ENCODE data around the gene CFAP210.

CFAP210 gene

DNA sequence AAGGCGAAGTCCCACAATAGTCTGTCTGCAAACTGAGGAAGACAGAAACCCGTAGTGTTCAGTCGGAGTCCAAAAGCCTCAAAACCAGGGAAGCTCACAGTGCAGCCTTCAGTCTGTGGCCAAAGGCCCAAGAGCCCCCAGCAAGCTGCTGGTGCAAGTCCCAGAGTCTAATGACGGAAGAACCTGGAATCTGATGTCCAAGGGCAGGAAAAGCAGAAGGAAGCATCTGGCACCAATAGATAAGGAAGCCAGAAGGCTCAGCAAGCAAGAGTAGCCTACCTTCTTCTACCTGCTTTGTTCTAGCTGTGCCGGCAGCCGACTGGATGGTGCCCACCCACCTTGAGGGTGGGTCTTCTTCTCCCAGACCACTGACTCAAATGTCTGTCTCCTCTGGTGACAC, 21.8 kb downstream of the CFAP210 start:
- DNase-seq (ENCODE audit: low read depth), result no peak

DNA sequence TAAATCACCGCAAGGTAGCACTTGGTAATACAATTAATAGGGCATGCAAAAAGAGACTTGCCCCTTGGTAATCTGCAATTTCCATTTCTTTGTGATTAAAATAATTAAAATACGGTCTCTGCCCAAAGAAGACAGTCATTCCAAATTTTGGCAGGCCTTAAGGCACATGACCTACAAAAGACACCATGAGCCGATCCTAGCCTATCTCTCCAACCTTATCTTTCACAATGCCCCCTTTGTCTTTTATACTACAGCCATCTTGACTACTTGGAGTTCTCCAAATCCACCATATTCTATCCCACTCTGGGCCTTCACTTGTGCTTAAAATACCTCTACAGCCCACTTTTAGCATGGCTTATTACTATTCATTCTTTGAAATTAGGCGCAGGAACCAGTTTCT, 23.3 kb downstream of the CFAP210 start:
- DNase-seq (ENCODE audit: low read depth), result no peak

DNA sequence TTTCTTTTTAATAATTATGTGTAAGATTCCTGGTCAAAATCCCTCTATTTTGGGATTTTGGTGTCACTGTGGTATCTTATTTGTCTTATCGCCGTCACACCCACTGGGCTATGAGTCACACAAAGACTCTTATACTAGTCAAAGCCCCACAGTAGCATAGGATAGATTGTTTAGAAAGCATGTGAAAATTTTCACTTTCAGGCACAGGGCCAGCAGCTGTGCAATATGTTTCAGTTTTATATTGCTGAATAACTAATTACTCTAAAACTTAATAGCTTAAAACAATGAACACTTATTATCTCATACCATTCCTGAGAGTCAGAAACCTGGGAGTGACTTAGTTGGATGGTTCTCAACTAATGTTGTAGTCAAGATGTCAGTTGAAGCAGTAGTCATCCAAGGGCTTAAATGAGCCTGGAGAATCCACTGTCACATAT, 24.0 kb downstream of the CFAP210 start:
- no peak for DNase-seq (ENCODE audit: low read depth)

DNA sequence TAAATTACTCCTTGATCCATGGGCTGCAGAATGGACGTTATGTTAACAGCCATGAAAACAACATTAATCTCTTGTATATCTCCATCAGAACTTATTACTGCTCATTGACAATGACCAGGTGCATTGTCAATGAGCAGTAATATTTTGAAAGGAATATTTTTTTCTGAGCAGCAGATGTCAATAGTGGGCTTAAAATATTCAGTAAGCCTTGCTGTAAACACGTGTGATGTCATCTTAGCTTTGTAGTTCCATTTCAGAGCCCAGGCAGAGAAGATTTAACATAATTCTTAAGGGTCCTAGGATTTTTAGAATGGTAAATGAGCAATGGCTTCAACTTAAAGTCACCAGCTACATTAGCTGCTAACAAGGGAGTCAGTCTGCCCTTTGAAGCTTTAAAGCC, 26.6 kb downstream of the CFAP210 start:
- no peak for DNase-seq (ENCODE audit: low read depth)

DNA sequence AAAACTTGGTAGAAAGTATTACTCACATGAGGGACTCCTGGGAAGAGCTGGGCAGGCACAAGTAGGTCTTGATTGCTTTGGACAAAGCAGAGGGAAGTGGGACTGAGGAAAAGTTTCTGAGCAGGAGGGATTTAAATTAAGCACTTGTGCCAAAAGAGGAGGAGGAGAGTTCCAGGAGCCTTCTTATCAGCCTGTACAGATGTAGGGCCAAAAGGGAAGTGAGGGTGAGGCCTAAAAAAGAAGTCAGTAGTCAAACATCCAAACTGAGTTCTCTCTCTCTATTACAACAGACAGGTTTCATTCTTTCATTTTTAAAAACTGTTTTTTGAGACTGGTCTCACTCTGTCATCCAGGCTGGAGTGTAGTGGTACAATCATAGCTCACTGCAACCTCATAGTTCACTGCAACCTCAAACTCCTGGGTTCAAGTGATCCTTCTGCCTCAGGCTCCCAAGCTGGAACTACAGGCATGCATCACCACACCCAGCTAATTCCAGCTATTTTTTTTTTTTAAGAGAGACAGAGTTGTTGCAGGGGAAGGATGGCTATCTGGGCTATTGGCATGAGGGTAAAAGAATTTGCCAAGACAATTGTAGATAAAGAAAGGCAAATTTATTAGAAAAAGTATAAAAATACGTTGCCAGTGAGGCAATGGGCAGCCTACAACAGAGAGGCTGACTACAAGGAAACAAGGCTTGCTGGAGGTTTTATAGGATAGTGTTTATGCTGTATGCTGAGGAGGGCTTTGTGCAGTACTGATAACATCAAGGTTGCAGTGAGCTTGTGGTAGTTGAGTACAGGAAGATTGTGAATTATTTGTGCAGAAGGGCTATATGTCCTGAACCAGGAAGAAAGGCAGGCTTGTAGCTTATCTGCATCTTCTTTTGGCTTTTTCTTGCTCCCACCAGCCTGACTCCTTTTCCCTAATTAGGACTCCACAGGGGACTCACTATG, 29.0 kb downstream of the CFAP210 start:
- DNase-seq (ENCODE audit: low read depth), result no peak

DNA sequence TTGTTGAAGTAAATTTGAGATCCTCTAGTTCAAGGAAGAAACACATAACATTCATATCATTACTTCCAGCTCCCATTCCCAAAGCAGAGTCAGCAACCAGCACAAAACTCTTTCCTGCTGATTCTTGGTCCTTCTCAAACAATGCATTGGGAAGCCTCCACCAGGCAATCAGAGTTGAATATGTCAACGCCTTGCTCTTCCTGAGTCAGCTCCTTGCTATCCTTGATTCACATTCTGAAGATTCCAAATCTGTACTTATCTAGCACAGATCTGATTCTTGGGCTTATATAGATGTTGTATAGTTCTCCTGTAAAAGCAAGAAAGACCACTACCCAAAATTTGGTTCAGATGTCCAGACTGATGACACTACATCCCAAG, 29.6 kb downstream of the CFAP210 start:
- DNase-seq (ENCODE audit: low read depth), result no peak

DNA sequence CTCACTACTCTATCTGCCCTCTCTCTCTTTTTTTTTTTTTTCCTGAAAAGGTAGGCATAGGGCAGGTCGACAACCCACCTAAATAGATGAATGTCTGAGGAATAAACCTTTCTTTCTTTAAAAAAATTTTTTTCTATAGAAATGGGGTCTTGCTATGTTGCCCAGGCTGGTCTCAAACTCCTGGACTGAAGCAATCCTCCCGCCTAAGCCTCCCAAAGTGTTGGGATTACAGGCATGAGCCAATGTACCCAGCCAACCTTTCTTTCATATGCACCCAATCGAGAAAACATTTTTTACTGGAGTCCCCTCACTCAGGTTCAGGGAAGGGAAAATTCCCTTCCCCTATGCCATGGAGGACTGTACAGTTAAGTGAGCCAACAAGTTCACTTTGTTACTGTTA, 31.0 kb downstream of the CFAP210 start:
- no peak for DNase-seq (ENCODE audit: low read depth)

DNA sequence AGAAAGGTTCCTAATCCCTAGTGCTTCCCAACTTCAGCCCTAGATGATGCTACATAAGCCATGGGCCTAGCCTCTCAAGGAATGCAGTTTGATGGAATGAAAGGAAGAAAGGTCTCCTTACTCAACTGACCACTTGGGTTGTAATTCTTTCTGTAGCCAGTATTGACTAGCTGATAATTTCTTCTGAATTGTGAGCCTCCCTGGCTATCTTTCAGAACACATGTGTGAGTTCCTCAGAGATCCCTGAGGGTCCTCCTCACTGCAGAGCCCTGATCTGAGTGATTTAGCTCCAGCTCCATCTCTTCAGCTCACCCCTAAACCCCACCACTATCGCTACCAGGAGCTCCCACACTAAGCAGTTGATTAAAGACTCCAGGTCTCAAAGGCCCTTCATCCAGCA, 31.5 kb downstream of the CFAP210 start:
- DNase-seq (ENCODE audit: low read depth), result no peak

DNA sequence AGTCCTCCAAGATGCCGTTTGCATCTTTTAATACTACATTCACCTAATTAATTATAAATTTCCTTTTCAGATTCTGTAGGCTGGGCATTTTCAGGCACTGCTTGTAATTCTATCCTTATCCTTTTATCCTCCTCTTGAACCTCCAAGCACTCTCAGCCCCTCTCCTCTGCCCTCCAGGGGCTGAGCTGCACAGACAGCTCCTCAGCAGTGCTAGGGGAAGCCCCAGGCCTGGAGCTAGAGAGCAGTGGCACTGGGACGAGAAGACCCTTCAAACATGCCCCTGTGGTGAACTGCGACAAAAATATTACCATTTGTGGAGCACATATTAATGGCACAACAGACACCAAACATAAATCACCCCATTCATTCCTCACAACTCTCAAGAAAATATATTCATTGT, 32.9 kb downstream of the CFAP210 start:
- DNase-seq (ENCODE audit: low read depth), result no peak

DNA sequence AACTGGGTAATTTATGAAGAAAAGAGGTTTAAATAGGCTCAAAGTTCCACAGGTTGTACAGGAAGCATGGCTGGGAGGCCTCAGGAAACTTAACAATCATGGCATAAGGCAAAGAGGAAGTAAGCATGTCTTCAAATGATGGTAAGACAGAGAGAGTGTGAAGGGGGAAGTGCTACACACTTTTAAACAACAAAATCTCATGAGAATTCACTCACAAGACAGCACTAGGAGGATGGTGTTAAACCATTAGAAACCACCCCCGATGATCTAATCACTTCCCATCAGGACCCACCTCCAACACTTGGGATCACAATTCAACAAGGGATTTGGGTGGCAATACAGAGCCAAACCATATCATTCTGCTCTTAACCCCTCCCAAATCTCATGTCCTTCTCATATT, 34.9 kb downstream of the CFAP210 start:
- no peak for DNase-seq (ENCODE audit: low read depth)

DNA sequence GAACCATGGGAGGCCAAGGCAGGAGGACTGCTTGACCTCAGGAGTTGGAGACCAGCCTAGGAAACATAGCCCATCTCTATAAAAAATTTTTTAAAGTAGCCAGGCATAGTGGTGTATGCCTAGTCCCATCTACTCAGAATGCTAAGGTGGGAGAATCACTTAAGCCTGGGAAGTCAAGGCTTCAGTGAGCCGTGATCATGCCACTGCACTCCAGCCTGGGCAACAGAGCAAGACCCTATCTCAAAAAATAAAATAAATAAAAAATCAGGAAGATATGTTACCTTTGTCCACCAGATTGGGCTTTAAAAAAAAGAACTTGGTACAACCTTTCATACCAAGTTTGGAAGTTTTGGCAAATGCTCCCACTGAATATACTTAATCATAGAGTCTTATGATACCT, 35.3 kb downstream of the CFAP210 start:
- no peak for DNase-seq (ENCODE audit: low read depth)

DNA sequence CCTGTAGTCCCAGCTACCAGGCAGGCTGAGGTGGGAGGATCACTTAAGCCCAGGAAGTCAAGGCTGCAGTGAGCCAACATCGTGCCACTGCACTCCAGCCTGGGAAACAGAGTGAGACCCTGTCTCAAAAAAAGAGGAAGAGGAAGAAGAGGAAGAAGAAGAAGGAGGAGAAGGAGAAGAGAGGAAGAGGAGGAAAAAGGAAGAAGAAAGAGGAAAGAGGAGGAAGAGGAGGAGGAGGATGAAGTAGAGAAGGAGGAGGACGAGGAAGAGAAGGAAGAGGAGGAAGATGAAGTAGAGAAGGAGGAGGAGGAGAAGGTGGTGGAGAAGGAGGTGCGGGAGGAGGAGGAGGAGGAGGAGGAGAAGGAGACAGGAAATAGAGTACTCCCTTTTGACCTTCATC, 38.0 kb downstream of the CFAP210 start:
- DNase-seq (ENCODE audit: low read depth), result no peak

DNA sequence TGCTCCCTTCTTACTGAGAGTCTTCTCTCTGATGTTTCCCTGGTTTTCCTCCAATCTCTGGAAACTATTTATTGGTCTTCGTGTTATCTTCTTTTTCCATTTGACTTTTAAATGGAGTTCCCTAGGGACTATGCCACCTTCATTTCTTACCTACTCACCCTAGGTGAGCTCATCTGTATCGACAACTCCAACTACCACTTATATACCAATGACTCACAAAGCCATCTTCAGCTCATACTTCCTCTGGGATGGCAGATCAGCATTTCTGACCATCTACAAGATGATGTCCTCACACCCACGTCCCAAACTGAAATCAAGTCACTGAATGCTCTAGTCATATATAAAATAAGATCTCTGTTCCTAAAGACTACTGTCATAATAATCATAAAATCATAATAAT, 40.6 kb downstream of the CFAP210 start:
- DNase-seq (ENCODE audit: low read depth), result no peak

DNA sequence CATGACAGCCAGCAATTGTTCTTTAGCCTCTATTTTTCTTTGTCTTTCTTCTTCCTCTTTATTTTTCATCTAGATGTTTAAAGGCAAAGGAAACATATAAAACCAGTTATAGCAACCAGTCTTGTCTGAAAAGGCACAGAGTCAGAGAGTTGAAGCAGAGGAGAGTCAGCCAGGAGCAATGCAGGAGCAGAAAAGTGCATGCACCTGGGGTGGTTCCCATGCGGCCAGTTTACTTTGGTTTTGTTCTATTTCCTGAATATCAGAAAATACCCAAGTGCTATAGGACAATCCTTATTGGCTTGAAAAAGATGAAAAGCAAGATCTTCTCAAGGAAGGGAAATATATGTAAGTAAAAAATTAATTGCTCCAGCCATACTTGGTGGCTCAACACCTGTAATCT, 44.9 kb downstream of the CFAP210 start:
- no peak for DNase-seq (ENCODE audit: low read depth)

DNA sequence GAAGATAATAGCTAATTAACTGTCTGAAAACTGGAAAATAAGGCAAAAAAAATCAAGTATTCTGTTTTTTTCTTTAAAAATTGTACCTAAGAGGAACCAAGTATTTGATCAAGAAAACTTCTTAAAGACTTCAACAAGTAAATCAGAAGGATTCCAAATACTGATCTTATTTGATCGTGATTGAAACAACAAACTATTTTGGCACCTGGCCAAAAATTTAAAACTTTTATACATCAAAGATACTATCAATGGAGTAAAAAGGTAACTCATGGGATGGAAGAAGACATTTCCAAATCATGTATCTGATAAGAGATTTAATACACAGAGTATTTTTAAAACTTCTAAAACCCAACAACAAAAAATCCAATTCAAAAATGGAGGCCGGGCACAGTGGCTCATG, 46.7 kb downstream of the CFAP210 start:
- no peak for DNase-seq (ENCODE audit: low read depth)

DNA sequence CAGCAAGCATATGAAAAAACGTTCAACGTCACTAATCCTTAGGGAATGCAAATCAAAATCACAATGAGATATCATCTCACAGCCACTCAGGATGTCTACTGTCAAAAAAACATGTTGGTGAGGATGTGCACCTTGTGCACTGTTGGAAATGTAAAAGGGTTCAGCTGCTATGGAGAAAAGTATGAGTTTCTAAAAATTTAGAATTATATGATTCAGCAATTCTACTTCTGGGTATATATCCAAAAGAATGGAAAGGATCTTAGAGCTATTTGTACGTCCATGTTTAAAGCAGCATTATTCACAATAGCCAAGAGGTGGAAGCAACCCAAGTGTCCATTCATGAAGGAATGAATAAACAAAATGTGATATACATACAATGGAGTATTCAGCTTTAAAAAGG, 50.0 kb downstream of the CFAP210 start:
- no peak for DNase-seq (ENCODE audit: low read depth)

DNA sequence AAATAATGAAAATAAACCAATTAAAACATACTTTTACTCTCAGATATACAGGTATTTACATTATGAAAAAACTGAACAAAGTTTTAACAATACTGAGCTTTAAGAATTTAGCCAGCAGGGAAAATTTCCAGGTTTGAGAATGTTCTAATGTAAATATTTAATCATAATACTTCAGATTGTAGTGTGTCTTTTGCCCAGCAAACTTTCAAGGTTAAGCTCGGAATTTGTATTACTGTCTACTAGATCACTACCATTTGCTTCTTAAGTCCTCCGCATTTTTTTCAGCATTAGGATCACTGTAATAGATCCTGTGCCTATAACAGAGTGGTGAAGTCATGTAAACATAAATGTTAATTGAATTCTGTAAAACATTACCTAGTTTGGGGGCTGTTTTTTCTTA, 52.7 kb downstream of the CFAP210 start:
- DNase-seq (ENCODE audit: low read depth), result no peak

DNA sequence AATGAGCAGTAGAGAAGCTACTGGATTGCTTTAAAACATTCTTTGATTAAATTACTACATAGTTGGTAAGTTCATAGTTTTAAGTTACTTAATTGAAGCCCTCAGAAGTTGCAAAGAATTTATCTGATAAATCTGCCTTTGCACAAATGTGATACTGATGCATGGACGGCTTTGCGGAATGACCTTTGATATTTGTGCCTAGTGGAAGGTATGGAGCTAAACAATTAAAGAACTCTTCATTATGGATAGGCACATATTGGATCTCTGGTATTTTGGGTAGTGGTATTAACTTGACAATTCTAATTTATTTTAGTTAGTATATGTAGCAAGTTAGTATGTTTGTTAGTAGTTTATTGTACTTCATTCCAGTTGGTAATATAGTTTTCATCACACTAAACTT, 54.1 kb downstream of the CFAP210 start:
- no peak for DNase-seq (ENCODE audit: low read depth)

DNA sequence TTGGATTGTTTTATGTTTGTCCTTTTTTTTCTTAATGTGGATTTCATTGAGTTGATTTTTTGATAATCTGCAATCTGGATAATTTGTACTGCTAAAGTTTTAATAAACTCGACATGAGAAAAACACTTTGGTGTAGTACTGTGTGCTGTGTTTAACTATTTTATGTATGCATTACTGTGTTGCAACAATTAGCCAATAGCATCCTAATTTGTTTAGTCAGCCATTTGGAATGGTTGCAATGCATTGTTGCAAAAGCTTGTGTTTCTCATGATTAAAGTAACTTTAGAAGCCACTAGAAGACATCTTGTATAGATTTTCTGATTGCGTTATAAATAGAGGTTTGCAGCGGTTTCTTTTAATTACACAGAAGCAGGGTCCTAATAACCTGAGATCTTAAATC, 56.6 kb downstream of the CFAP210 start:
- DNase-seq (ENCODE audit: low read depth), result no peak

DNA sequence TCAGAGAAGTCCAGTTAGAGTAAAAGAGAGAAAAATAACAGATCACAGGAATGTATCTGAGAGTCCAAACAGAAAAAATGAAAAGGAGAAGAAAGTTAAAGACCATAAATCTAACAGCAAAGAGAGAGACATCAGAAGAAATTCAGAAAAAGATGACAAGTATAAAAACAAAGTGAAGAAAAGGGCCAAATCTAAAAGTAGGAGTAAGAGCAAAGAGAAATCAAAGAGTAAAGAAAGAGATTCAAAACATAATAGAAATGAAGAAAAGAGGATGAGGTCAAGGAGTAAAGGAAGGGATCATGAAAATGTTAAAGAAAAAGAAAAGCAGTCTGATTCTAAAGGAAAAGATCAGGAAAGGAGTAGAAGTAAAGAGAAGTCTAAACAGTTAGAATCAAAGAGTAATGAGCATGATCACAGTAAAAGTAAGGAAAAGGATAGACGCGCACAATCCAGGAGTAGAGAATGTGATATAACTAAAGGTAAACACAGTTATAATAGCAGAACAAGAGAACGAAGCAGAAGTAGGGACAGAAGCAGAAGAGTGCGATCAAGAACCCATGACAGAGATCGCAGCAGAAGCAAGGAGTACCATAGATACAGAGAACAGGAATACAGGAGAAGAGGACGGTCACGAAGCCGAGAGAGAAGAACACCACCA, 57.6 kb downstream of the CFAP210 start:
- no peak for DNase-seq (ENCODE audit: low read depth)

DNA sequence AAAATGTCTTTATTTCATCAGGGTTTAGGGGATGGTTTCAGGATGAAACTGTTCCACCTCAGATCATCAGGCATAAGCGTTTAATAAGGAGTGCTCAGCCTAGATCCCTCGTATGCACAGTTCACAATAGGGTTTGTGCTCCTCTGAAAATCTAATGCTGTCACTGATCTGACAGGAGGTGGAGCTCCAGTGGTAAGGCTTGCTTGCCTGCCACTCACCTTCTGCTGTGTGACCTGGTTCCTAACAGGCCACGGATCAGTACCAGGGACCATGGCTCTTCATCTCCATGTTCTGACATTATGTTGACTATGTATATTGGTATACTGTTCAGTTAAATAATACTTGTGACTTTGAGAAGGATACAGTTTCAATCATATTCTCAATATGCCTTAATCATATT, 68.4 kb downstream of the CFAP210 start:
- DNase-seq (ENCODE audit: low read depth), result no peak

DNA sequence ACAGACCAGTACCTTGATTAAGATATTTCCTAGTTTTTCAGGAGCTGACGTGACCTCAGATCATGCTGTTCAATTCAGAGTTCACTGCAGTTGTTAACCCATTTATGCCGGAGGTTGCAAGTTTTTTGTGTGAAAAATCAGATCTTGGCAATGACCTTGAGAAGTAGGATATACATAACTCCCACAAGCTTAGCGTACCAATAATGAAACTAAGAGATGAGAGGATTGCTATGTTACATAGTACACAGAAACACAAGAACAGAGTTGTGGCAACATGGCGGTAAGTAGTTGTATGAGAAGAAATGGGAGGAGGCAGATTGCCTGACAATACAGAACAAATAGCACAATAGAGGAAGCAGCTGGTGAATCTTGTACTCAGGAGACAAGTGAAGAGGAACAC, 71.0 kb downstream of the CFAP210 start:
- no peak for DNase-seq (ENCODE audit: low read depth)

DNA sequence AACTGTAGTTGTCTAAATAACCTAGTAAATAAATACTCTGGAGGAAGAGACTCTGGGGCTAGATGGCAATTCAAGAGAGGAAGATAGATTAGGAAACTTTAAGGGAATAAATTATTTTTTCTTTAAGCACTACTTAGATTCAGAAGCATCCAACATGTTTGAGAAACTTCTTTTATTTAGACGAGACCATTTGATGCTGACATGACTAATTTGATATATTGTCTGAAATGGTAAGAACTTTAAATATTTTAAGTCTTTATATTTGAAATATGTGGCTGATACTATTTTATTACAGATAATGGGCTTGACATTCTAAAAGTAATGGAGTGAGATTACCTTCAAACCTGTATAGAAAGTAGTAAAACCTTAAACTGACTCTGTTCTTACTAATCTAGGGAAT, 73.7 kb downstream of the CFAP210 start:
- no peak for DNase-seq (ENCODE audit: low read depth)

DNA sequence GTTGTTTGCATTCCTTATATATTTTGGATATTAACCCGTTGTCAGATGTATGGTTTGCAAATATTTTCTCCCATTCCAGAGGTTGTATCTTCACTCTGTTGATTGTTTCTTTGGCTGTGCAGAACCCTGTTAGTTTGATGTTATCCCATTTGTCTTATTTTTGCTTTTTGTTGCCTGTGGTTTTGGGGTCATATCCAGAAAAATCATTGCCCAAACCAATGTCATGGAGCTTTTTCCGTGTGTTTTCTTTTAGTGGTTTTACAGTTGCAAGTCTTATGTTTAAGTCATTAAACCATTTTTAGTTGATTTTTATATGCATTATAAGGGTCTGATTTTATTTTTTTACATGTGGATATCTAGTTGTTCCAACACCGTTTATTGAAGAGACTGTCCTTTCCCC, 74.3 kb downstream of the CFAP210 start:
- DNase-seq (ENCODE audit: low read depth), result no peak
